Activated CD4-positive, alpha-beta T cell treated with anti-CD3 and anti-CD28 coated beads, Interleukin-2, Interleukin-6, amounts not matched to agents 100 ng/mL and 50 ng/mL, durations not matched to agents 16 hours and 8 hours (primary cell): ENCODE data around the gene TRIM8.
"Not testable (repeated sequence)": the region's sequence is repeated elsewhere in the genome, so short reads cannot be mapped to it uniquely, and the experiment has no call there.

Source experiments
- DNase-seq: peaks from one replicate; pipeline ENCODE4 v3.0.0-alpha.2; 2020

TRIM8 gene

DNA sequence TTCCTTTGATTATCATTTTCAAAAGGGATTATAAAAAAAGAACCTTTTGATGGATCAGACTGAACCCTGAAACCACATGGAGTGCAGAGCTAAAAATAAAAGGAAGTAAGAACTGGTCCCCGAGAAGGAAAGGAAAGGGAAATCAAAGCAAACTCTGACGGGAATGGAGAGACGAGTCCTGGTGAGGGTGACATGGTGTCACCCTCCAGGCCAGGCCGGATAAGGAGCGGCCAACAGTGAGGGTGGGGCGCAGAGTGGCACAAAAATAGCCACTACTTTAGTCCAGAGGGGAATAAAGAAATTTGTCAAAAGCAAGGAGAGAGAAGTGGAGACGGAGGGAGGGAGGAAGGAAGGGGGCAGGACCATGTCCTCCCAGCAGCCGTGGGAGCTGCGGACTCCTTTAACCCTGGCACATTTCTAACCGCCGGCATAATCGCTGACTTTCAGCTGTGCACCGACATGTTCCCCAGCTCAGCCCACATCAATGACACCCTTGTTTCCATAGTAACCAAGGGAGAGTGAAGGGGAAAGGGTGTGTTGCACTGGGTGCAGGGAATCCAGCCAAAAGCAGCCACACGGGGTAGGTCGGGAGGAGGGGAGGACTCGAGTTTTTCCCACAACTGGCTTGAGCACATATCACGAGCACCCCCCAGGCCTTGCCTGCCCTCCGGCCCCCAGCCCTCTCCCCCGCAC lies 29.7 kb downstream of the TRIM8 start:
- peak; percentile 76 for DNase-seq

DNA sequence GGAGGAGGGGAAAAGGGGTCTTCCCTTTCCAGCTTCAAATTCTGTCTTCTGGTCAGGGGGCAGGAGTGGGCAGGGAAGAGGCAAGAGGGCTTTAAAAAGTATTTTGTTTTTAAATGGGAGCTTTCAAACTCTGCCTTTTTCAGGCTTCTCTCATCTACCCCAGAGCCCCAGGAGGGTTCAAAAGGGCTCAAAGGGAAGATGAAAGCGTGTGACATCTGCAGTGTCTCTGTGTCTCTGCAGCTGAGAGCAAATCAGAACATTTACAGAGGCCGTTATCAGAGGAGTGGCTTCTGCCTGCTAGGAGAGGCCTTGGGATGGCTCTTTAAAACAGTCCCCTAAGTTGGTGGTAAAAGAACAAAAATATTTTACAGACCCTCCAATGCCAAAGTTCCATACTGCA lies 30.3 kb downstream of the TRIM8 start:
- DNase-seq, result no peak

DNA sequence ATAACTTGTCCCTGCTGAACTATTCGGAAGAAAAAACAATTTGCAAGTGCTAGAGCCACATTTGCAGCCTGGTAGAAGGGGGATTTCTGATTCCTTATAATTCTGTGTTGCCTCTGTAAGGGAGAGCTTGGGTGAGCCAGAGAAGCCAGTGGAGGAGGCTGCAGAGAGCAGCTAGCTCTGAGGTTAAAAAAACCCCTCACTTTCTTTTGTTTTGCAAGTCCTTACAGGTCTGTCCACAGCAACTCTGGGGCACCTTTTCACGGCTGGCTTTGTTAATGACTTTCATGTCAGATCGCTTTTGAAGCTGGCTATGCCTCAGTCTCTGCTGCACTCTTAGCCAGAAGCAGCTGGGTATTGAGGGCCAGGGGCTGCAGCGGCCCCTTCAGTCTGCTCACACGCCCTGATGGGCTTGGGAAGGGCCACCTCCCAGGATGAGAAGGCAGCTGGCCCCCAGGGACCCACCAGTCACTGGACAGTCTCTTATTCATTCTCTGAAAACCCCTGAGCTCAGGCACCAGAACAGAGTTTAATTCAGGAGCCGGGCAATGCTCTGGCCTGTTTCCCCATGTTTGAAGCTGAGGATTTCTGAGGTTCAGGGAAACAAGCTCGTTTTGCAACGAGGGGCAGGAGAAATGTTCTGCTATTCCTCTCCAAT lies 30.9 kb downstream of the TRIM8 start:
- no peak for DNase-seq

DNA sequence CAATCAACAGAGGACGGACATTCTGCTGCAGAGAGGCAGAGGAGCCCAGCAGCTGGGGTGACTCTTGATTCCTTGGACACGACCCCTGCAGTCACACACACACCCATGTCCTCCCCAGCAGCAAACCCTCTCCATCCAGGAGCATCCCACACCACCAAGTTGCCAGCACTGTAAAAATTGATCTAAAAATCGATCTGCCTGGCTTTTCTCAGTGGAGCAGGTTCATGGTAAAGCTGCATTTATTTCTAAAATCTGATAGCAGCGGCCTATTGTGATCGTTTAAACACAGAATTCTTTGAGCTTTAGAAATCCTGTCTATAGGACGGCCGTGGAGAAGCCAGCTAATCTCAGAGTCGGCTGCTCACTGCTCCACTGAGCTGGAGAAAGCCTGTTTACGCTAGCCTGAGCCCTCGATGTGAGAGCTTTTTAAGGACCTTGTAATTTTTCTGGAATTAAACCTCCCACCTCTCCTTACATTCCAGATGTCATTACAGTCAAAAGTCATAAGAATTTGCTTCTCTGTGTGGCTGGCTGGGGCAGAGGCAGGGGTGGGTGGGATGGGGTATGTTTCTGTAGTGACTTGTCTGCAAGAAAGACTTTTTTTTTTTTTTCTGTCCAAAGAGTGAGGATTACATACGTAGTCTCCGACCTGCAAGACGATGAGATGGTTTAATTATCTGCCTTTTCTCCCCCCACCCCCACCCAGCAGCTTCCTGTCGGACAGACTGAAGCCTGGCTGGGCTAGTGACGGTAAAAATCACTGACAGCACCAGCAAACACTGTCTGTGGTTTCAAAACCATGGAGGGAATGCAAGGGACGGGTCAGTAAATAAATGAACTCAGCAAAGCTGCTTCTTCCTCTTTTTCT lies 31.6 kb downstream of the TRIM8 start:
- no peak for DNase-seq

DNA sequence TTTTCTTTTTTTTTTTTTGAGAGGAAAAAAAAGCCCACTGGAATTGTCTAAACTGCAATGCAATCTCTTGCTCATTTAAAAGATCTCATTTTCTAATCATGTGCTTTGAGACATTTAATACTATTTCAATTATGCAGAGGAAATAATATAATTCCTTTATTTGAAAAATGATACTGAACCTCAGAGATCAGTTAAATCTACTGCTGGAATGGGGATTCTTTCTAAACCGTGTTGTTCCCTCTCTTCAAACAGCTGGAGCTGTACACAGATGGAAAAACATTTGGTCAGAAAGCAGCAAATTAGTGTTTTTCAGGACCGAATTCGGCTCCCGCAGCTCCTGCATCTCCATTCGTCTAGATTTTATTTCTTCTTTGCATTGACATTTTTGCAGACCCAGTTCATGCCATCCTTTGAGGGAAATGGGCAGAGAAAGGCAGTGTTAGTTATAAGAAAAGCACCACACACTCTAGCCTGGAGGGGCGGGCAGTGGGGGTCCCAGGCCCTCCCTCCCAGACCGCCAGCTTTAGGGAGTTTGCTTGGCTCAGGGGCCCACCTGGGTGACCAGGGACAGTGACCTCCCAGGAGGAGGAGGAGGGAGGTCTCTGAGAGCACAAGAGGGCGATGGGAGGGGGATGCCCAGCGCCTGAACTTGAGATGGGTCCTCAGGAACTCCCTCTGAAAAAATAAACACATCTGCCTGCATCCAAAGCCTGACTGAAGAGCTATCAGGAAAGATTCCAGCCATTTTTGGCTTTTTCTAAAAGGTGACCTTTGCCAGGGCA lies 32.4 kb downstream of the TRIM8 start:
- DNase-seq, result no peak

DNA sequence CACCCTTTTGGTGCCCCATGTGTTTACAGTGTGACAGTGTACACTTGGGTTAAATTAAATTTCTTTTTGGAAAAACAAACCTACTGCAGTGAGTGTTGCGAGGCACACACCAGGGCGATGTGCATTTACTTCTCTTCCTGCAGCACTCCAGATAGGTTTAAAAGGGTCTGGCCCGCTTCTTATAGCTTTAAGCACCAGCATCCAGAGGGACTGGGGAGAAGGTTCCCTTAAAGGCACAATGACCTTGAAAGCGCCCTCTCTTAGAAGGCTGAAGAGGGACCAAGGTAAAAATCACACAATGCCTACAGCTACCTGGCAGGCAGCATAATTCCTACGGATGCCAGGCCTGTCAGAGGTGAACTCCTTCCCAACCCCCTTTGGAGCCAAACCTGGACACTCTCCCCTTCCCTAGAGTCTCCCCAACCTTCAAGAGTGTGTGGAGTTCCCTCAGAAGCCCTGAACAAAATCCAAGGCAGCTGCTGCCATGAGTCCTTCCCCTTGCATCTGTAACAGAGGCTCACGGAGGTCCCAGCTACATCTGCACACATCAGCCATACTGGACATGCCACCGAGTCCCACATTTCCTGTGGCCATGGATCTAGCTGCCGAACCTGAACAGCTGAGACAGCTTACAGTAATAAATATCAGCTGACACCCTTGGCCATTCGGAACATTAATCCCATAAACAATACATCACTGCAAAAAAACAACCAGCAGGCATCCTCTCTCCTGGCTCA lies 33.2 kb downstream of the TRIM8 start:
- no peak for DNase-seq

DNA sequence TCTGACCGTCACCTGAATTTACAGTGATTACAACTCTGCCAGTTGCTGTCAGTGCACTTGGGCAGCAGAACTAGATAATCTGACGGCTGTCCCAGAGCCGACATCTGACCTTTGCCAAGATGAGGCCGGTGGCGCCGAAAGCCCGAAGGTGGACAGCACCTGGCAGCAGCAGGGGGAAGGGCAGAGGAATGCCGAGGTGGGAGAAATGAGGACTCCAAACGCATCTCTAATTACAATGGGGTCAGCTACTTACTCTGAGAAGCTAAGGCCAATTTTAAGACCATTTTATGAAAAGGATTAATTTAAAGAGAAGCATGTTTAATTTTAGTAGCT lies 33.8 kb downstream of the TRIM8 start:
- DNase-seq, result no peak

DNA sequence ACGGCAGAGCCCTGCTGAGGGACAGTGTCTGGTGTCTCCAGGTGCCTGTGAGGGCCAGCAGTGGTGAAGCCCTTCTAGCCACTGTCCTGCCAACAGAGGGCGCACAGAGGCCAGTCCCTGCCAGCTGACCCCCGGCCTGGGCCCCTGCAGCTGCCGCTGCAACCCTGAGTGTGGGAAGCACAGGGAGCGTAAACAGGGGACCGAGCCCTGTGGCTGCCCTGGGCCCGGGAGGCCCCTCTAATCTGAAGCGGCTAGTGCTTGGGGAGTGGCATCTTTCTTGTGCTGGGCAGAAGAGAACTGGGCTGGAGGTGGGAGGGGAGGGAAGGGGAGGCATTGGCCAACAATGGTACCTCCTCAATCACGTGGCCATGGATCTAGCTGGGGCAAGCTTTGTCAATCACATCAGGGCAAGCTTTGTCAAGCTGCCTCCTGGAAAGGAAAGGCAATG lies 34.6 kb downstream of the TRIM8 start:
- peak; percentile 39 for DNase-seq

DNA sequence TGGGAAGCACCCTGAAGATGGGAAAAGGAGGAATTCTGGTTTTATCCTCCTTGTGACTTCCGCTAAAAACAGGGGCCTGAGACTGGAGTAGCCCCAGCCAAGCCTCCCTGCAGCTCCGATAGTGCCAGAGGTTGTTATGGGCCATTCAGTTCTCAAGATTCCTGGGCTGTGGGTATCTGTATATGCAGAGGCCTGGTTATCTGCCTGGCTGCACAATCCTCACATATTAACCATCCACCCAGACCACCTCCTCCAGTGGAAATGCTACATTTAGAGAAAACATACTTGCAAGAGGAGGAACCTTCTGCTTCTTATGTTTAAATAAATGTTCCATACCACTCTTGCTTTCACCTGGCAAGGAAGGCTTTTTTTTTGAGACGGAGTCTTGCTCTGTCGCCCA lies 35.3 kb downstream of the TRIM8 start:
- no peak for DNase-seq

DNA sequence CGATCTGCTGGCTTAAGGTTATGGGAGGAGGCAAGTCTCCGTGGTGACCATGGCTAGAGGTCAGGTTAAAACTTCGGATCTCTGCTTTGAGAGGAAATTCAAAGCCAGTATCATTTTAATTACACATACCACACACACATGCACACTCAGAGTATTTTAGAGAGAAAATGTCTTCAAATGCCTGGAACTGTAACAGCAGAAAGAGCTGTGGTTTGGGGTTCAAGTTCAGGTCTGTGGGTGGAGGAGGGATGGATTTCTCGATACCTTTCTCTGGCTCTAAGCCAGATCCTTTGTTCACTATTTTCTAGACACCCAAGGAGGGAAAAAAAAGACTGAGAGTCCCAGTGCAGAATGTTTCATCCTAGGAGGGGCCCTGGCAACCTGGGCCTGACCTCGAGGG lies 37.4 kb downstream of the TRIM8 start:
- no peak for DNase-seq

DNA sequence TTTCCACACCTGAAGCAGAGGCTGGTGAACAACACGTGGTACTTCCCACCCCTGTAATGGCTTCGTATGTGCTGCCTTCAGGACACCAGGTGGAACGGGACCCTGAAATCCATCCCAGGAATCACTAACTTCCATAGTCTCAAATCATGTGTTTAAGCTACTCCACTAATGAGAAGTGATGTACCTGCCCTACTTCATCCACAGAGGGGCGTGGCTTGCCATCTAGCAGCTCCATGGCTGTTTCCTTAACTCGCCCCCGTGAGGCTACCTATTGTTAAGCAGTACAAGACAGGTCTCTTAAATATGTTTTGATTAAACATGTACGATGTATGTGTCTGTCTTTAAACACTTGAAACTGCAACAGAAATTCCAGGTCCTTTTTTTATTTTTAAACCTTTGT lies 38.1 kb downstream of the TRIM8 start:
- no peak for DNase-seq

DNA sequence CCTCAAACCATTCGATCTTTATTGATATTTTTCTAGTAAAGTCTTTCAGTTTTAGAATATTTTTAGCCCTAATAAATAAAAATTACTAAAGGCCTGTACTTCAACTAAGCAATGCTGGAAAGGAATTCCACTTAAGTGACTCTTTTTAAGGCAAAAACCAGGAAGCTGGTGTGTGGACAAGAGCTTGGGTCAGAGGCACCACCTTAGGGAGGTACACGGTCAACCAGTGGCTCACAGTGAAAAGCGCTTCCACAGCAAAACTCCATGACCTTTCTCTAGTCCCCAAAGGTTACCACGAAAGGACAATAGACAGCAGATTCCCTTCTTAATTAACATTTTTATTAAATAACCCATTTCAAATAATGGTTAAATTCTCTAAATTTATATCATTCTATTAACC lies 38.7 kb downstream of the TRIM8 start:
- no peak for DNase-seq

DNA sequence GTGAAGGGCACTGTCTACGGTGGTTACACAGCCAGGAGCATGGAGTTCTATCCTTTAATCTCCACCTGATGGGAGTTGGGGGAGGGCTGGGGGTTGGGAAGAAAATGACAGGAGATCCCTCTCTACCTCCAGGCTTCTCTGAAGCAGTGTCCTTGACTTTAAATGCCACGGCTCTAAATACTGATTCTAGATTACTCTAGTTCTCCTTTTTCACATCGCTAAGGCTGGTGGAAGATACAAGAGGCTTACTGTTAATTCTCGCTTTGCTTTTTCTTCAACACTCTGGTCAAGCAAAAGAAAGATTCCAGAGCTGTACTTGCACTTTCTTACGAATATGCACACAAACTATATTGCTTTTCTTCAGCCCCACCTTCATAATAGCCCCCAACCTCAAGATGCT lies 39.5 kb downstream of the TRIM8 start:
- no peak for DNase-seq

DNA sequence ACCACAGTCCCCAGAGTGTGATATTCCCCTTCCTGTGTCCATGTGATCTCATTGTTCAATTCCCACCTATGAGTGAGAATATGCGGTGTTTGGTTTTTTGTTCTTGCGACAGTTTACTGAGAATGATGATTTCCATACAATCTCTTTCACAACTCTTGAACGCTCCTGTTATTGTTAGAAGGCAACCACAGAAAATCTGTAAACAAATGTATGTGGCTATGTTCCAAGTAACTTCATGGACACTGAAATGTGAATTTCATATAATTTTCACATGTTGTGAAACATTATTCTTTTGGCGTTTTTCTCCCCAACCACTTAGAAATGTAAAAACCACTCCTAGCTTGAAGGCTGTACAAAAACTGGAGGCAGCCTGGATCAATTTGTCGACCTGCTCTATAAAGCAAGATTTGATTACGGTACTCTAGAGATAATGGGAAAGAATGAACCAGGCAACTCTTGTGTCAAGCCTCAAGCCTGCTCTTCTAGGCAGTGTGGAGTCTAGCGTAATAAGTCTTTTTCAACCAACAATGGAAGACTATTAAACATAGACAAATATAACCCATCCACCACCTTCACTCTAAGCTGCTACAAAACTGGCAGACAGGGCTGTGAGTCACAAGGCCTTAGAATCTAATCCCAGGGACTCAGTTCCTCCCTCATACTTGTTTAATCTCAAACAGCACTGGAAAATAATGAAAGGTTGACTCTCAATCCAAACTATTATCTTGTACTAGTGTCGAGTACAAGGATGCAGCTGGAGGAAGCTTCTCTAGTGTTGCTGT lies 47.2 kb downstream of the TRIM8 start:
- DNase-seq, result no peak

DNA sequence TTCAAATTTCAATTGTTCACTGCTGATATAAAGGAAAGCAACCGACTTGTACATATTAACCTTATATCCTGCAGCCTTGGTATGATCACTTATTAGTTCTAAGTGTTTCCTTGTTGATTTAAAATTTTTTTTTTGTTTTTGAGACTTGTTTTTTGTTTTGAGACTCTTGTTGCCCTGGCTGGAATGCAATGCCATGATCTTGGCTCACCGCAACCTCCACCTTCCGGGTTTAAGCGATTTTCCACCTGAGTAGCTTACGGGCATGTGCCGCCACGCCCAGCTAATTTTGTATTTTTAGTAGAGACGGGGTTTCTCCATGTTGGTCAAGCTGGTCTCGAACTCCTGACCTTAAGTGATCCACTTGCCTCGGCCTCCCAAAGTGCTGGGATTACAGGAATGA lies 51.1 kb downstream of the TRIM8 start:
- not testable (repeated sequence) for DNase-seq

DNA sequence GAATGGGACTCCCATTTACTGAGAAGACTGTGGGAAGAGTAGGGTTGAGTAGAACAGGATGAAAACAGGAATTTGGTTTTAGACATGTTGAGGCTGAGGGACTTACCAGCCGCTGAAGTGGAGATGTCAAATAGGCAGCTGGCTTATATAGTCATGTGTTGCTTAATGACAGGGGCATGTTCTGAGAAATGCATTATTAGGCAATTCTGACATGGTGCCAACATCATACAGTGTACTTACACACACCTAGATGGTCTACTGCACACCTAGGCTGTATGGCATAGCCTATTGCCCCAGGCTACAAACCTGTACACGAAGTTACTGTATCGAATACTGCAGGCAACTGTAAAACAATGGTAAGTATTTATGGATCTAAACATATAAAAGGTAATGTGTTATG lies 52.5 kb downstream of the TRIM8 start:
- DNase-seq, result no peak

DNA sequence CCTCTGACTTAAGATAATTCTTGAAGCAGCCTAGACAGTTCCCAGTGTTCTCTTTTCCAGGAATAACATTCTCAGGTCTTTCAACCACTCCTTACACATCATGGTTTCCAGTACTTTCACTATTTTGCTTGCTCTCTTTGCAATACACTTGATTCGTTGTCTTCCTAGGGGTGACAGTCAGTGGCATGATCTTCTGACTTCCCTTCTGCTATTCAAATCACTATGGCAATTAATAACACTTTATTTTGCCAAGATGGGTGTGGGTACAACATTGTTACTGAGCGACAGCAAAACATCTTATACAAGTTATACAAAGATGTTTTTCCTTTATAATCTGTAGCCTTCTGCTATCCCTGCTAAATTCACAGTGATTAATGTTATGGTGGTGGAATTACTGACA lies 54.6 kb downstream of the TRIM8 start:
- DNase-seq, result no peak

DNA sequence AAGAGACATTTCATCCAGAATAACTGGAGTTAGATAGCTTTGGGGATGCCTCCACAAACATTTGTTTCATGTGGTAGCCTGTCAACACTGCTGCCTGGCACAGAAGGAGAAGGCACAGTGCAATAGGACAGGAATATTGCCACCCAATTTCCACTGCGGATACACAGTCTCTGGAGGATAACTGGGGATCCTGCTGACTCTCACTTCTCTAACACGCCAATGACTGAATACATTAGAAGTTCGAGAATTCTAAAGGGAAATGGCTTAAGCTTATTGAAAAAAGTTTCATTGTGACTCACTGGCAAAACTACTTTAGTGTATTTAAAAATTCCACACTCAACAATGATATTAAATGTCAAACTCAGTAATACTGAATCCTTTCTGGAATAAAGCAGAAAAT lies 57.0 kb downstream of the TRIM8 start:
- no peak for DNase-seq

DNA sequence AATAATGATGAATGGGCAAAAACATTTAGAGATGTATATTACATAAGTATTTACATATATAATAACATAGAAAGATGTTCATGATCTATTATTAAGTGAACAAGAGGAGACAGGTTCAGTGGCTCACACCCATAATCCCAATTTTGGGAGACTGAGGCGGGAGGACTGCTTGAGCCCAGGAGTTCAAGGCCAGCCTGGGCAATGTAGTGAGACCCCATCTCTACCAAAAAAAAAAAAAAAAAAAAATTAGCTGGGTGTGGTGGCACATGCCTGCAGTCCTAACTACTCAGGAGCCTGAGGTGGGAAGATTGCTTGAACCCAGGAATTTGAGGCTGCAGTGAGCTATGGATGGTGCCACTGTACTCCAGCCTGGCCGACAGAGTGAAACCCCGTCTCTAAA lies 57.5 kb downstream of the TRIM8 start:
- DNase-seq, result no peak

DNA sequence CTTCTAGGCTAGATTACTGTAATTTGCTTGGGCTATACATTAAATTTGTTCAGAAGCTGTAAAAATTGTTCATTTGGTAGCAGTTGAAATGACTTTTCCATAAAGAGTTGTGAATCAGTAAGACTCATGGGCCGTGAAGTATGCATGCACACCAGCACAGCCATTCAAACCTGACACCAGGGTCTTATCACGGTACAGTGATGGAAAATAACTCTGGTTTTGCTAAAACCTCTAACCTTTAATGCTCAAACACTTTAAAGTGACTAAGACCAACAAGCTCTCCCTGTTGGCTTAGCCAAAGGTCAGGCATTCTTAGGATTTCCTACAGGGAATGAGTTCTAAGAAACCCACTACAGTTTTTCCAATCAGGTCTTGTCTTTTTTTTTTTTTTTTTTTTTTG lies 58.5 kb downstream of the TRIM8 start:
- no peak for DNase-seq

DNA sequence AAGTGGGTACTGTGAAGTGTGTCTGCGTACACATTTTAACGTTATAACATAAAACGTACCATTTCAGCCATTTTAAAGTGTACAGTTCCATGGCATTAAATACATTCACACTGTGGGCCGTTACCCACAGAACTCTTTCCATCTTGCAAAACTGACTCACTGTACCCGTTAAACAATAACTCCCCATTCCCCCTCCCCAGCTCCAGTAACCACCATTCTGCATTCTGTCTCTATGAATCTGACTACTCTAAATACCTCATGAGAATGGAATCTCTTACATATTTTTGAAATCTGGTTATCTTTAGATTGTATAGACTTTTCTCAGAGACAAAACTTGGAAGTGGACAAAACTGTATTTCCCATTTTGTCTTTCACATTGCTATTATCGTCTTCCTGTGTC lies 60.6 kb downstream of the TRIM8 start:
- DNase-seq, result no peak

DNA sequence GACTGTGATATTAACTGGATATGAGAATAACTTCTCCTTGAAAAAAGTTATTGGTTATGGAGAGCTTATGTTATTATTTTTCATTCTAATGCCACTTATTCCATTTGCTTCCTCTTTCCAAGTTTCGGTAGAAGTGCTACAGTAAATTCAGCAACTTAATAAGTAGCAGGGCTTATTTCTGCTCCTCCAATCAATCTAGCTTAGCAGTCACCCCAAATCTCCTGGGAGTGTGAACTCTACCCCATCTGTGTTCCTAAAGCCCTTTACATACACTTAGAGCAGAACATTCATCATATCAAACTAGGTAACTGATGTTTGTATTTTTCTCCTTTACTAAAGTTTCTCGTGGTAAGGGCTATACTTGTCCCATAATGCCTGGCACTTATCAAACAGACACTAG lies 61.3 kb downstream of the TRIM8 start:
- no peak for DNase-seq
